Measurements from ENCODE around the gene MYO10.
"Not testable (repeated sequence)": the region's sequence is repeated elsewhere in the genome, so short reads cannot be mapped to it uniquely, and the experiment has no call there.

MYO10 gene

GRCh38 chr5:16936150-16936988 is at the start of gene MYO10:
Gene MYO10 (minus strand): TSS chr5:16936288. CDS start chr5:16935808, 480 bp downstream.
- no peak for DNase-seq (ENCODE audit: low read depth, low spot score)
- peak within 1 kb of the TSS; percentile 94 for H3K27ac ChIP-seq

GRCh38 chr5:16985304-16985703 is 49.2 kb upstream of the MYO10 start:
- not testable (repeated sequence) for H3K27ac ChIP-seq; DNase-seq (ENCODE audit: low read depth, low spot score)

- DNase-seq (ENCODE audit: low read depth, low spot score): no peak
- no peak overlapping the region for H3K27ac ChIP-seq
These were observed 47.9 kb upstream of the MYO10 start for GRCh38 chr5:16983972-16984371.

GRCh38 chr5:16983022-16983639 is 47.0 kb upstream of the MYO10 start:
- H3K27ac ChIP-seq: no peak overlapping the region
- no peak for DNase-seq (ENCODE audit: low read depth, low spot score)

- DNase-seq (ENCODE audit: low read depth, low spot score): no peak
- H3K27ac ChIP-seq: no peak overlapping the region
These were observed 45.6 kb upstream of the MYO10 start for GRCh38 chr5:16981700-16982099.

GRCh38 chr5:16980983-16981382 is 44.9 kb upstream of the MYO10 start:
- DNase-seq (ENCODE audit: low read depth, low spot score): no peak

GRCh38 chr5:16978296-16978695 is 42.2 kb upstream of the MYO10 start:
- H3K27ac ChIP-seq: no peak overlapping the region
- no peak for DNase-seq (ENCODE audit: low read depth, low spot score)

More at GRCh38 chr5:16980983-16981382, 44.9 kb upstream of the MYO10 start:
- H3K27ac ChIP-seq: no peak overlapping the region

- no peak for DNase-seq (ENCODE audit: low read depth, low spot score)
- H3K27ac ChIP-seq: no peak overlapping the region
These were observed 40.5 kb upstream of the MYO10 start for GRCh38 chr5:16976625-16977008.

- no peak for DNase-seq (ENCODE audit: low read depth, low spot score)
- no peak overlapping the region for H3K27ac ChIP-seq
These were observed 40.0 kb upstream of the MYO10 start for GRCh38 chr5:16975950-16976624.

- H3K27ac ChIP-seq: no peak overlapping the region
These were observed 38.9 kb upstream of the MYO10 start for GRCh38 chr5:16974981-16975380.

GRCh38 chr5:16970826-16971225 is 34.7 kb upstream of the MYO10 start:
- no peak for DNase-seq (ENCODE audit: low read depth, low spot score)
- H3K27ac ChIP-seq: no peak overlapping the region

More at GRCh38 chr5:16974981-16975380, 38.9 kb upstream of the MYO10 start:
- no peak for DNase-seq (ENCODE audit: low read depth, low spot score)

- H3K27ac ChIP-seq: no peak overlapping the region
- no peak for DNase-seq (ENCODE audit: low read depth, low spot score)
These were observed 34.2 kb upstream of the MYO10 start for GRCh38 chr5:16970260-16970659.

- H3K27ac ChIP-seq: no peak overlapping the region
- DNase-seq (ENCODE audit: low read depth, low spot score): no peak
These were observed 29.5 kb upstream of the MYO10 start for GRCh38 chr5:16965581-16965980.

GRCh38 chr5:16963821-16964220 is 27.7 kb upstream of the MYO10 start:
- no peak overlapping the region for H3K27ac ChIP-seq
- DNase-seq (ENCODE audit: low read depth, low spot score): no peak

GRCh38 chr5:16961131-16961530 is 25.0 kb upstream of the MYO10 start:
- no peak overlapping the region for H3K27ac ChIP-seq
- DNase-seq (ENCODE audit: low read depth, low spot score): no peak

- DNase-seq (ENCODE audit: low read depth, low spot score): peak; percentile 52
These were observed 21.5 kb upstream of the MYO10 start for GRCh38 chr5:16957304-16958196.

GRCh38 chr5:16953729-16954128 is 17.6 kb upstream of the MYO10 start:
- DNase-seq (ENCODE audit: low read depth, low spot score): no peak
- no peak overlapping the region for H3K27ac ChIP-seq

More at GRCh38 chr5:16957304-16958196, 21.5 kb upstream of the MYO10 start:
- peak overlapping the region; percentile 76 for H3K27ac ChIP-seq

GRCh38 chr5:16952968-16953671 is 17.0 kb upstream of the MYO10 start:
- no peak overlapping the region for H3K27ac ChIP-seq
- no peak for DNase-seq (ENCODE audit: low read depth, low spot score)

GRCh38 chr5:16946725-16947124 is 10.6 kb upstream of the MYO10 start:
- no peak for DNase-seq (ENCODE audit: low read depth, low spot score)
- H3K27ac ChIP-seq: no peak overlapping the region
